Inflammatory macrophage treated with lipopolysaccharide for 1 hour (primary cell): ENCODE results near the gene ST6GALNAC2.
"Not testable (repeated sequence)": the region's sequence is repeated elsewhere in the genome, so short reads cannot be mapped to it uniquely, and the experiment has no call there.

Experiments
- DNase-seq, 2 donors: peaks; one replicate each; pipeline ENCODE4 v3.0.0-alpha.2; 2020 to 2022

The ST6GALNAC2 gene

GRCh38 chr17:76538941-76539570 is 46.6 kb downstream of the ST6GALNAC2 start:
- DNase-seq, result no peak

GRCh38 chr17:76538281-76538931 is 47.3 kb downstream of the ST6GALNAC2 start:
- DNase-seq, result no peak

GRCh38 chr17:76537578-76538280 is 47.9 kb downstream of the ST6GALNAC2 start, which contains the start of gene CYGB:
CYGB (minus strand) TSS chr17:76537709; CDS start chr17:76537542, 167 bp downstream.
- DNase-seq, result no peak

GRCh38 chr17:76537288-76537577 is 48.4 kb downstream of the ST6GALNAC2 start:
- no peak for DNase-seq

- DNase-seq, result no peak
These were observed 49.0 kb downstream of the ST6GALNAC2 start for GRCh38 chr17:76536511-76537287.

- DNase-seq, result no peak
These were observed 49.7 kb downstream of the ST6GALNAC2 start for GRCh38 chr17:76535788-76536510.

- DNase-seq, result no peak
These were observed 50.6 kb downstream of the ST6GALNAC2 start for GRCh38 chr17:76534831-76535732.

- not testable (repeated sequence) for DNase-seq
These were observed 51.9 kb downstream of the ST6GALNAC2 start for GRCh38 chr17:76533640-76534359.

- DNase-seq, result no peak
These were observed 53.5 kb downstream of the ST6GALNAC2 start for GRCh38 chr17:76532072-76532651.

- DNase-seq, result no peak
These were observed 54.1 kb downstream of the ST6GALNAC2 start for GRCh38 chr17:76531486-76532038.

- no peak for DNase-seq
These were observed 54.7 kb downstream of the ST6GALNAC2 start for GRCh38 chr17:76530811-76531485.

- peak in 1 of 2 donors; percentile 65 for DNase-seq
These were observed 55.5 kb downstream of the ST6GALNAC2 start for GRCh38 chr17:76530095-76530723.

GRCh38 chr17:76529224-76530094 is 56.2 kb downstream of the ST6GALNAC2 start:
- peak; percentile 73 to 82 for DNase-seq

- no peak for DNase-seq
These were observed 57.0 kb downstream of the ST6GALNAC2 start for GRCh38 chr17:76528528-76529223.

GRCh38 chr17:76528156-76528527 is 57.5 kb downstream of the ST6GALNAC2 start:
- no peak for DNase-seq

GRCh38 chr17:76527430-76528111 is 58.1 kb downstream of the ST6GALNAC2 start:
- DNase-seq, result peak in 1 of 2 donors; percentile 31

- not testable (repeated sequence) for DNase-seq
These were observed 58.6 kb downstream of the ST6GALNAC2 start for GRCh38 chr17:76527016-76527415.
